Pancreas (tissue), 10 donors: ENCODE results near the gene BFSP2. TPM values are rescaled to one million over a fixed set of nuclear protein-coding genes. Genes with fewer than 3 reads are reported as not detected.

Source experiments
- ATAC-seq, 4 donors: fragments of 200-7000 bp; cut with Tn5 transposase; one replicate each; pipeline versions ENCODE4 v1.8.0 to v1.9.1; 2020; ENCODE audit warnings: mild to moderate bottlenecking in 4 of 4, moderate library complexity in 4 of 4
- DNase-seq, 6 donors: peaks; one replicate each; pipeline ENCODE4 v3.0.0-alpha.2; 2020
- FAIRE-seq: peaks from 2 replicates; lab custom pipeline; 2012; peaks lifted over from hg19 to GRCh38; lab: Jason Lieb, UNC
- H3K27ac ChIP-seq, 4 donors: fragments of 200-600 bp; sonication (generic); 1 replicate in 3 of 4; 2 replicates in 1 of 4; pipeline versions ENCODE4 v1.5.0 to v1.8.0; 2020
- H3K27me3 ChIP-seq, 4 donors: fragments of 200-600 bp; one replicate each; pipeline ENCODE4 v1.8.0; 2021
- H3K36me3 ChIP-seq, 3 donors: fragments of 200-600 bp; sonication (generic) in 1 of 3; one replicate each; pipeline versions ENCODE4 v1.5.0 to v1.8.0; 2020 to 2021
- H3K4me1 ChIP-seq, 3 donors: fragments of 200-600 bp; one replicate each; pipeline ENCODE4 v1.8.0; 2021
- H3K4me3 ChIP-seq, 4 donors: fragments of 200-600 bp; sonication (generic) in 2 of 4; one replicate each; pipeline versions ENCODE4 v1.5.0 to v1.8.0; 2020 to 2021
- H3K9me3 ChIP-seq, 4 donors: fragments of 200-600 bp; one replicate each; pipeline ENCODE4 v1.8.0; 2021
- WGBS, 2 donors: extraction: QIAGEN DNeasy Blood & Tissue Kit; methylation state at CpG; one replicate each; pipeline ENCODE4 v1.1.7; 2013; 5-methylcytosine and 5-hydroxymethylcytosine counted together
- intact Hi-C, 3 donors: fragments of 100-400 bp; cut with DNase I; formaldehyde crosslinking; loops; one replicate each; pipeline versions ENCODE4 v1.11.1 to v1.14.2; 2022
- polyA plus RNA-seq, 2 donors: library from polyadenylated mRNA; stranded (reverse); fragments of 200-250 nt; gene quantifications; one replicate each; pipeline ENCODE4 v1.2.3, GENCODE V29; 2013
- total RNA-seq, 6 donors: library from RNA; stranded (reverse); fragmentation: NEBNext Ultra II Directional in 4 of 6; extraction: Animal tissue kit (Norgen Biotek cat#: 25700) in 4 of 6; gene quantifications; one replicate each; pipeline versions ENCODE4 v1.2.1 to v1.2.4, GENCODE V29; 2021 to 2023
- TF ChIP-seq, protein P1 (sequence below), 4 donors: fragments of 200-600 bp; sonication (generic) in 3 of 4; IDR thresholded peaks; one replicate each; pipeline versions ENCODE4 v1.5.0 to v1.8.0; 2021; ENCODE audit warnings: antibody characterized with exemption in 4 of 4
- donor health status: healthy with polysubstance abuse.
- donor health status: DM: no; HTN: no; CAD: no; lungs with moderate emphysema.
- donor health status: DM: no; HTN: no; CAD: no.
- donor health status: control.
- donor health status: control.
- donor health status: Bipolar disorder and iron deficiency.
- donor health status: DM: yes; HTN: yes; CAD: no.
- donor health status: DM: no; HTN: no; CAD: no.
- donor health status: DM: no; HTN: no; CAD: no.
- donor health status: DM: yes; HTN: yes; CAD: no.

BFSP2 gene, protein sequence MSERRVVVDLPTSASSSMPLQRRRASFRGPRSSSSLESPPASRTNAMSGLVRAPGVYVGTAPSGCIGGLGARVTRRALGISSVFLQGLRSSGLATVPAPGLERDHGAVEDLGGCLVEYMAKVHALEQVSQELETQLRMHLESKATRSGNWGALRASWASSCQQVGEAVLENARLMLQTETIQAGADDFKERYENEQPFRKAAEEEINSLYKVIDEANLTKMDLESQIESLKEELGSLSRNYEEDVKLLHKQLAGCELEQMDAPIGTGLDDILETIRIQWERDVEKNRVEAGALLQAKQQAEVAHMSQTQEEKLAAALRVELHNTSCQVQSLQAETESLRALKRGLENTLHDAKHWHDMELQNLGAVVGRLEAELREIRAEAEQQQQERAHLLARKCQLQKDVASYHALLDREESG
- total RNA-seq (not detected), polyA plus RNA-seq (not detected)

DNA sequence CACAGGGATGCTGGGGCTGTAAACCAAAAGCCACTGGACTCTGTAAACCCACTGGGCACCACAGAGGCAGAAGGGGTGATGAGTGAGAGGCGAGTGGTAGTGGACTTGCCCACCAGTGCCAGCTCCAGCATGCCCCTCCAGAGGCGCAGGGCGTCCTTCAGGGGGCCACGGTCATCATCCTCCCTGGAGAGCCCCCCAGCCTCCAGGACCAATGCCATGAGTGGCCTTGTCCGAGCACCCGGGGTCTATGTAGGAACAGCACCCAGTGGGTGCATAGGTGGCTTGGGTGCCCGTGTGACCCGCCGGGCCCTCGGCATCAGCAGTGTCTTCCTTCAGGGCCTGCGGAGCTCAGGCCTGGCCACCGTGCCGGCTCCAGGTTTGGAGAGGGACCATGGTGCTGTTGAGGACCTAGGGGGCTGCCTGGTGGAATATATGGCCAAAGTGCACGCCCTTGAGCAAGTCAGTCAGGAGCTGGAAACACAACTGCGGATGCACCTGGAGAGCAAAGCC, at the start of gene BFSP2:
Gene BFSP2 (plus strand): TSS at position 51 of the 510 bp plus-strand sequence. CDS start 28 bp downstream, at position 79.
- no peak within 1 kb of the TSS for H3K4me3 ChIP-seq
- no peaks in the 10 kb centered on the region for H3K9me3 ChIP-seq
- FAIRE-seq = no peak
- H3K4me1 ChIP-seq = no peaks in the 10 kb centered on the region
- TF ChIP-seq, protein P1, sequence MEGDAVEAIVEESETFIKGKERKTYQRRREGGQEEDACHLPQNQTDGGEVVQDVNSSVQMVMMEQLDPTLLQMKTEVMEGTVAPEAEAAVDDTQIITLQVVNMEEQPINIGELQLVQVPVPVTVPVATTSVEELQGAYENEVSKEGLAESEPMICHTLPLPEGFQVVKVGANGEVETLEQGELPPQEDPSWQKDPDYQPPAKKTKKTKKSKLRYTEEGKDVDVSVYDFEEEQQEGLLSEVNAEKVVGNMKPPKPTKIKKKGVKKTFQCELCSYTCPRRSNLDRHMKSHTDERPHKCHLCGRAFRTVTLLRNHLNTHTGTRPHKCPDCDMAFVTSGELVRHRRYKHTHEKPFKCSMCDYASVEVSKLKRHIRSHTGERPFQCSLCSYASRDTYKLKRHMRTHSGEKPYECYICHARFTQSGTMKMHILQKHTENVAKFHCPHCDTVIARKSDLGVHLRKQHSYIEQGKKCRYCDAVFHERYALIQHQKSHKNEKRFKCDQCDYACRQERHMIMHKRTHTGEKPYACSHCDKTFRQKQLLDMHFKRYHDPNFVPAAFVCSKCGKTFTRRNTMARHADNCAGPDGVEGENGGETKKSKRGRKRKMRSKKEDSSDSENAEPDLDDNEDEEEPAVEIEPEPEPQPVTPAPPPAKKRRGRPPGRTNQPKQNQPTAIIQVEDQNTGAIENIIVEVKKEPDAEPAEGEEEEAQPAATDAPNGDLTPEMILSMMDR (IDR thresholded peaks at IDR 0.05) = no peak
- intact Hi-C loops = no loop called here
- no peaks in the 10 kb centered on the region for H3K27me3 ChIP-seq
- no peak for DNase-seq
- no peak for ATAC-seq
- H3K27ac ChIP-seq = no peak within 1 kb of the TSS
- H3K36me3 ChIP-seq = no peaks in the 10 kb centered on the region
- 85 to 95% methylated on average over 15 of the region's 15 CpGs for WGBS, 2 donors

DNA sequence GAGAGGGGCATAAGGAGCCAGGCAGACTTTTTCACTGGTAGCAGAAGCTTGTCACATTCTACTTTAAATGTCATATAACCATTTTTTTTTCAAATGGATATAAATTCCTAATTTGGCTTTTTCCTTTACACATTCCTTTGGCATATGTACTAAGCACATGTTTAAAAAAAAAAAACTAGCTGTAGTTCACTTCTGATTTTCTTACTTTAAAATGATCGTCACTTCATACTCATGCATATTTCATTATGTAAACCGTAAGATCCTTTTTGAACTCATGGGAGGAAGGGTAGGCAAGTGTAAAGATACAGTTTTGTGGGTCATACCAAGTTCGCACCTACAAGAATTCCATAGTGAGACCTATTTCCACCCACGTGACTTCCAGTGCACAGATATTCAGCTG, 45.1 kb upstream of the BFSP2 start:
- ATAC-seq = no peak
- 78 to 85% methylated on average over 4 of the region's 4 CpGs for WGBS, 2 donors
- DNase-seq = no peak
- Histone ChIP-seq H3K4me3 (no peak overlapping the region), H3K9me3 (no peaks in the 10 kb centered on the region), H3K4me1 (no peaks in the 10 kb centered on the region), H3K36me3 (no peaks in the 10 kb centered on the region), H3K27ac (no peak overlapping the region), H3K27me3 (no peaks in the 10 kb centered on the region)
- intact Hi-C loops = no loop called here
- TF ChIP-seq, protein P1 (IDR thresholded peaks at IDR 0.05) = no peak
- no peak for FAIRE-seq

DNA sequence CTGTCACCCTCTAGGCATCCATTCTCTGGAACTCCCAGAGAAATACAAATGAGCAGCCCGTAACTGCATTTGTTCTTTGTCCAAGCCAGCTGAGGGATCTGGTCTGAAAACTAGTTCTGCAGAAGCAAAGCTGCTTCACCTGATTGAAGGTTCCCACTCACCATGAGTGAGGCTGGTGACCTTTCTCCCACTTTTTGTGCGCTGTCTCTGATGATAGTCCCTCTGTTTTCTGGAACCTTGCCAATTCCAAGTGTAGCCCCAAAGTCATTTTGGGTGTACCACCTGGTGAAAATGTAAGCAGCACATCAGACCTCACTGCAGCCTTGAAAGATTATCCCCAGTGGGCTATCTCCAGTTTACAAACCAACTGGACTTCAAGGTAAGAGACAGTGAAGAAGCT, 39.4 kb upstream of the BFSP2 start:
- Histone ChIP-seq H3K27ac (no peak overlapping the region), H3K9me3 (no peaks in the 10 kb centered on the region), H3K36me3 (no peaks in the 10 kb centered on the region), H3K4me3 (no peak overlapping the region), H3K27me3 (no peaks in the 10 kb centered on the region), H3K4me1 (no peaks in the 10 kb centered on the region)
- FAIRE-seq (no peak), DNase-seq (no peak), ATAC-seq (no peak)
- TF ChIP-seq, protein P1 (IDR thresholded peaks at IDR 0.05) = no peak
- 85 to 86% methylated on average over 2 of the region's 2 CpGs for WGBS, 2 donors
- intact Hi-C loops = no loop called here

DNA sequence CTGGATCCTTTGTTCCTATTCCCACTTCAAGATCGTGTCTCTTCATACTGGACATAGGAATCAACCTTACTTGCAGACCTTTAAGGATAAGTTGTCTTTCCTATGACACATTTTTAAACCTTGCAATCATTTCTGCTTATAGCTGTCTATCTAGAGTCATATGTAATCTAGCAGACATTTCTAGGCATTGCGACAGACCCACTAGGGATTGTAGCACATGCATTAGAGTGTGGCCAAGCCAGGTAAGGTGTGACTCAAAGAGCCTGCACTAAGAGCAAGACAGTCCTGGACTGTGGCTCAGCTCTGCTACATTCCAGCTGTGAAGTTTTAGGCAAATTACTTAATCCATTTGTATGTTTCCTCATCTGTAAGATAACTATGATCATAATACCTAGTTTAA, 38.8 kb upstream of the BFSP2 start:
- Histone ChIP-seq H3K4me1 (no peaks in the 10 kb centered on the region), H3K36me3 (no peaks in the 10 kb centered on the region), H3K27me3 (no peaks in the 10 kb centered on the region), H3K4me3 (no peak overlapping the region), H3K9me3 (no peaks in the 10 kb centered on the region), H3K27ac (no peak overlapping the region)
- WGBS, 2 donors = 80 to 86% methylated on average over 2 of the region's 2 CpGs
- DNase-seq (no peak), ATAC-seq (no peak), FAIRE-seq (no peak)
- intact Hi-C loops = no loop called here
- TF ChIP-seq, protein P1 (IDR thresholded peaks at IDR 0.05) = no peak

DNA sequence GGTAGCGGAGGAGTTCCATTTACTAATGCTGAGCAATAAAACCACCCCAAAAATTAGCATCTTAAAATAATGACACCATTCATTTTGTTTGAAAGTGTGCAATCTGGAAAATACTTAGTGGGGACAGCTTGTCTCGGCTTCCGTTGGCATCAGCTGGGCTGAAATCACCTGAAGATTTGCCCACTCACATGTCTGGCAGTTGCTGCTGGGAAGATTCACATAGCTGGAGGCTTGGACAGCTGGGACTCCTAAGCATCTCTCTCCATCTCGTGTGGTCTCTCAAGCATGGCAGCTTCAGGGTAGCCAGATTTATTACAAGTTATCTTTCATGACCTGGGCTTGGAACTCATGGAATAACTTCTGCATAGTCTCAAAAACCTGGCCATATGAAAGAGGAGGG, 38.4 kb upstream of the BFSP2 start:
- no peaks in the 10 kb centered on the region for H3K27me3 ChIP-seq
- TF ChIP-seq, protein P1 (IDR thresholded peaks at IDR 0.05) = no peak
- no peaks in the 10 kb centered on the region for H3K4me1 ChIP-seq
- intact Hi-C loops = no loop called here
- no peak for ATAC-seq
- no peak for FAIRE-seq
- no peaks in the 10 kb centered on the region for H3K9me3 ChIP-seq
- no peaks in the 10 kb centered on the region for H3K36me3 ChIP-seq
- no peak overlapping the region for H3K27ac ChIP-seq
- DNase-seq = no peak
- 74 to 80% methylated on average over 4 of the region's 4 CpGs for WGBS, 2 donors
- no peak overlapping the region for H3K4me3 ChIP-seq
